PC-3 (cell line): ENCODE measurements around the gene CDH13.

Source experiments
- CTCF ChIP-seq: fragments of 300-600 bp; sonication (generic); conservative IDR thresholded peaks from 2 replicates; pipeline ENCODE4 v1.5.1; 2017; ENCODE audit warnings: antibody characterized with exemption, low read depth, mild to moderate bottlenecking, low read length
- EZH2 ChIP-seq: fragments of 300-600 bp; sonication (generic); IDR thresholded peaks from one replicate; pipeline ENCODE4 v1.6.1; 2017; ENCODE audit warnings: antibody characterized with exemption, mild to moderate bottlenecking, low read length; ENCODE audit not compliant: unreplicated experiment

- TF ChIP-seq CTCF (no peak), EZH2 (no peak)
These were observed 1006.5 kb downstream of the CDH13 start for GRCh38 chr16:83633286-83633685.
